ENCODE data around the gene RREB1. TPM values are rescaled to one million over a fixed set of nuclear protein-coding genes. Genes with fewer than 3 reads are reported as not detected.

Gene RREB1
- total and polyA plus RNA-seq, 2 of the 4 experiments (the other 2 are of a cell fraction), result 8.4 to 14.5 TPM

GRCh38 chr6:7125290-7125689 is 17.5 kb downstream of the RREB1 start:
- dilution Hi-C loops (cut with HindIII; ENCODE audit: low sequenced_read_pairs, unreplicated experiment) (no loop called here), intact Hi-C loops (cut with micrococcal nuclease) (no loop called here), in situ Hi-C loops (cut with MboI; ENCODE audit: low sequenced_read_pairs) (no loop called here)
- Histone ChIP-seq H3K4me3 (ENCODE audit: insufficient read depth, low read depth, low read length) (no peak overlapping the region), H3K4me2 (ENCODE audit: low read depth, low read length) (no peak overlapping the region), H2BK15ac (ENCODE audit: low read depth, low read length) (no peak overlapping the region), H3K4me1 (ENCODE audit: control insufficient read depth, insufficient read depth, low read length) (peaks cover 9% of the 10 kb centered on the region), H2AK5ac (ENCODE audit: low read depth, low read length) (no peak overlapping the region), H3K9me3 (ENCODE audit: control insufficient read depth, insufficient read depth, low read length) (no peaks in the 10 kb centered on the region), H3K14ac (replicated peaks; ENCODE audit: low read depth, low read length) (no peak overlapping the region), H2AFZ (replicated peaks; ENCODE audit: low read length, poor library complexity) (no peak overlapping the region), H3K4ac (ENCODE audit: low read depth, low read length) (no peak overlapping the region), H2BK5ac (ENCODE audit: low read depth, low read length, poor library complexity, severe bottlenecking) (no peak overlapping the region), H3K9me1 (ENCODE audit: insufficient read depth, low read length) (peaks cover 32% of the 10 kb centered on the region), H2BK20ac (ENCODE audit: low read depth, low read length) (no peak overlapping the region), H3K36me3 (ENCODE audit: control insufficient read depth, insufficient read depth, low read length) (peaks cover 5% of the 10 kb centered on the region), H3K18ac (ENCODE audit: low read depth, low read length) (no peak overlapping the region), H4K8ac (ENCODE audit: low read depth in 2 of 2, low read length in 2 of 2) (no peak overlapping the region), H3K27me3 (ENCODE audit: control insufficient read depth, insufficient read depth, low read length) (no peaks in the 10 kb centered on the region), H3K23ac (ENCODE audit: low read depth, low read length) (no peak overlapping the region), H2AK9ac (replicated peaks; ENCODE audit: low read depth, low read length, poor library complexity) (no peak overlapping the region), H3K9ac (ENCODE audit: low read depth, low read length) (no peak overlapping the region), H4K91ac (ENCODE audit: insufficient read depth, low read depth, low read length) (no peak overlapping the region), H3K27ac (ENCODE audit: insufficient read depth, low read length) (no peak overlapping the region), H3K56ac (ENCODE audit: extremely low read depth, insufficient read depth, low read length) (no peak overlapping the region), H4K5ac (ENCODE audit: low read depth, low read length) (no peak overlapping the region), H3K79me1 (ENCODE audit: low read depth in 1 of 2, low read length in 2 of 2) (peaks cover 18 to 81% of the 10 kb centered on the region in 2 experiments), H4K20me1 (ENCODE audit: insufficient read depth, low read length) (peaks cover 89% of the 10 kb centered on the region), H2BK120ac (ENCODE audit: low read depth, low read length) (no peak overlapping the region)
- no TSS peak for BruUV-seq (replicated peaks)
- no peak for DNase-seq
- WGBS, 2 experiments (ENCODE audit: extremely low coverage in 2 of 2, insufficient read length in 1 of 2), result no CpG with 5 or more reads among the region's 1 CpG
- ATAC-seq (ENCODE audit: low read depth), result no peak
- ChIA-PET CTCF (no interaction called here), POLR2A (ENCODE audit: unreplicated experiment) (no interaction called here)
- no peak for TF ChIP-seq BHLHE40 (IDR thresholded peaks at IDR 0.05; ENCODE audit: low read depth, low read length)
- TF ChIP-seq CEBPB (IDR thresholded peaks at IDR 0.05; ENCODE audit: low read depth, low read length), result no peak
- TF ChIP-seq NFE2L2 (IDR thresholded peaks at IDR 0.05; ENCODE audit: low read depth, low read length), result no peak
- no peak for TF ChIP-seq MAFK (IDR thresholded peaks at IDR 0.05; ENCODE audit: low read depth, low read length)
- no peak for TF ChIP-seq RFX5 (IDR thresholded peaks at IDR 0.05; ENCODE audit: low read depth, low read length)
- no peak for TF ChIP-seq FOS (IDR thresholded peaks at IDR 0.05; ENCODE audit: low read depth, low read length)
- no peak for TF ChIP-seq RAD21 (IDR thresholded peaks at IDR 0.05; ENCODE audit: low read length)
- no peak for TF ChIP-seq MXI1 (IDR thresholded peaks at IDR 0.05; ENCODE audit: borderline replicate concordance, low read depth, low read length)
